SK-N-MC (cell line): Measurements from ENCODE around the gene ERBB4.

Source experiments
- EZH2 ChIP-seq: fragments of 200-600 bp; sonication (generic); IDR thresholded peaks from one replicate; pipeline ENCODE4 v1.6.1; 2017; ENCODE audit warnings: antibody characterized with exemption
- POLR2AphosphoS5 ChIP-seq: IDR thresholded peaks from 2 replicates; pipeline ENCODE4 v1.6.1; 2012; ENCODE audit warnings: mild to moderate bottlenecking, low read depth, low read length, borderline replicate concordance

DNA sequence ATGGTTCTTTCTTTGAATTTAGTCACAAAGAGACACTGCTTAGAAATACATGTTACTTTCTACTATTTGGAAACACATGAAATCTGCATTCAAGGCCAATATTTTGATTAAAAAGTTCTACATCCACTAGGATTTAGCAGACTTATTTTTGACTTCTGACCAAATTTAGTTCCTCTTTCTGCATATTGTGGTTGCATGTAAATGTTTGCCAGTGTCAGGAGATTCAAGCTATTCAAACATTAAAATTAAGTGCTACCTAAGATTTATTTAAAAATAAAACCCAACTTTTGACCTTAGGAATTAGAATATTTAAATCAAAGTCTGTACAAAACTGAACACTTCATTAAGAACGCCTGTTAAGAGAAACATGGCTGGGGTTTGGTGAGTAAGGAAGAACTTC lies 1091.1 kb downstream of the ERBB4 start:
- TF ChIP-seq POLR2AphosphoS5 (no peak), EZH2 (no peak)
